ENCODE data around the gene ZCCHC7.

Gene ZCCHC7

GRCh38 chr9:37241340-37241739, 121.0 kb downstream of the ZCCHC7 start:
- no peak for TF ChIP-seq EZH2phosphoT487 (IDR thresholded peaks at IDR 0.05; ENCODE audit: borderline replicate concordance)
- TF ChIP-seq CTCF (conservative IDR thresholded peaks at IDR 0.05; ENCODE audit: low read length), result no peak
- Histone ChIP-seq H3K4me1 (ENCODE audit: insufficient read depth, low read length, poor library complexity, severe bottlenecking) (peaks cover 48% of the 10 kb centered on the region), H3K9me3 (ENCODE audit: insufficient read depth, low read depth, low read length) (no peaks in the 10 kb centered on the region), H3K36me3 (ENCODE audit: insufficient read depth, low read length) (no peaks in the 10 kb centered on the region), H3K4me2 (ENCODE audit: low read depth, low read length, poor library complexity, severe bottlenecking) (no peak overlapping the region), H3K9me2 (replicated peaks; ENCODE audit: low read depth, low read length) (no peaks in the 10 kb centered on the region), H3K4me3 (ENCODE audit: low read length, poor library complexity, severe bottlenecking) (no peak overlapping the region), H4K20me1 (ENCODE audit: insufficient read depth, low read length, poor library complexity, severe bottlenecking) (no peaks in the 10 kb centered on the region), H3F3A (ENCODE audit: low read depth) (no peaks in the 10 kb centered on the region; the same call in 1 of the 2 replicates), H3K9ac (ENCODE audit: low read depth, low read length, poor library complexity, severe bottlenecking) (no peak overlapping the region), H3K79me2 (ENCODE audit: insufficient read depth, low read length) (peaks cover 44% of the 10 kb centered on the region), H3K27me3 (ENCODE audit: insufficient read depth, low read length, poor library complexity, severe bottlenecking) (no peaks in the 10 kb centered on the region), H2AFZ (ENCODE audit: low read length) (no peak overlapping the region)

GRCh38 chr9:37242089-37242488, 121.7 kb downstream of the ZCCHC7 start:
- Histone ChIP-seq H3K79me2 (ENCODE audit: insufficient read depth, low read length) (peaks cover 43% of the 10 kb centered on the region), H3K4me1 (ENCODE audit: insufficient read depth, low read length, poor library complexity, severe bottlenecking) (peaks cover 45% of the 10 kb centered on the region), H3K27me3 (ENCODE audit: insufficient read depth, low read length, poor library complexity, severe bottlenecking) (no peaks in the 10 kb centered on the region), H3K9me3 (ENCODE audit: insufficient read depth, low read depth, low read length) (no peaks in the 10 kb centered on the region), H3K4me3 (ENCODE audit: low read length, poor library complexity, severe bottlenecking) (no peak overlapping the region), H3K9me2 (replicated peaks; ENCODE audit: low read depth, low read length) (no peaks in the 10 kb centered on the region), H3K36me3 (ENCODE audit: insufficient read depth, low read length) (no peaks in the 10 kb centered on the region), H3K4me2 (ENCODE audit: low read depth, low read length, poor library complexity, severe bottlenecking) (no peak overlapping the region), H4K20me1 (ENCODE audit: insufficient read depth, low read length, poor library complexity, severe bottlenecking) (no peaks in the 10 kb centered on the region), H3F3A (ENCODE audit: low read depth) (no peaks in the 10 kb centered on the region; the same call in 1 of the 2 replicates), H2AFZ (ENCODE audit: low read length) (no peak overlapping the region), H3K9ac (ENCODE audit: low read depth, low read length, poor library complexity, severe bottlenecking) (no peak overlapping the region)
- TF ChIP-seq EZH2phosphoT487 (IDR thresholded peaks at IDR 0.05; ENCODE audit: borderline replicate concordance) (no peak), CTCF (conservative IDR thresholded peaks at IDR 0.05; ENCODE audit: low read length) (no peak)

- H4K20me1 ChIP-seq (ENCODE audit: insufficient read depth, low read length, poor library complexity, severe bottlenecking), result no peaks in the 10 kb centered on the region
- H3K9me3 ChIP-seq (ENCODE audit: insufficient read depth, low read depth, low read length), result no peaks in the 10 kb centered on the region
- H3K4me2 ChIP-seq (ENCODE audit: low read depth, low read length, poor library complexity, severe bottlenecking), result no peak overlapping the region
- peaks cover 28% of the 10 kb centered on the region for H3K4me1 ChIP-seq (ENCODE audit: insufficient read depth, low read length, poor library complexity, severe bottlenecking)
- H2AFZ ChIP-seq (ENCODE audit: low read length), result no peak overlapping the region
- H3K9me2 ChIP-seq (replicated peaks; ENCODE audit: low read depth, low read length), result no peaks in the 10 kb centered on the region
- TF ChIP-seq CTCF (conservative IDR thresholded peaks at IDR 0.05; ENCODE audit: low read length) (no peak), EZH2phosphoT487 (IDR thresholded peaks at IDR 0.05; ENCODE audit: borderline replicate concordance) (no peak)
- H3K79me2 ChIP-seq (ENCODE audit: insufficient read depth, low read length), result peaks cover 43% of the 10 kb centered on the region; the same call in 1 of the 2 replicates
- no peak overlapping the region for H3K4me3 ChIP-seq (ENCODE audit: low read length, poor library complexity, severe bottlenecking)
- no peaks in the 10 kb centered on the region for H3K27me3 ChIP-seq (ENCODE audit: insufficient read depth, low read length, poor library complexity, severe bottlenecking)
- H3K9ac ChIP-seq (ENCODE audit: low read depth, low read length, poor library complexity, severe bottlenecking), result no peak overlapping the region
- no peaks in the 10 kb centered on the region for H3F3A ChIP-seq (ENCODE audit: low read depth)
- H3K36me3 ChIP-seq (ENCODE audit: insufficient read depth, low read length), result no peaks in the 10 kb centered on the region
These were observed 123.4 kb downstream of the ZCCHC7 start for GRCh38 chr9:37243588-37244345.

Measured in Loucy (cell line).